Measurements from ENCODE around the gene ZNF569.
A peak's percentile ranks its signal among the peaks of the same experiment; 100 is the strongest.

ZNF569 gene

DNA sequence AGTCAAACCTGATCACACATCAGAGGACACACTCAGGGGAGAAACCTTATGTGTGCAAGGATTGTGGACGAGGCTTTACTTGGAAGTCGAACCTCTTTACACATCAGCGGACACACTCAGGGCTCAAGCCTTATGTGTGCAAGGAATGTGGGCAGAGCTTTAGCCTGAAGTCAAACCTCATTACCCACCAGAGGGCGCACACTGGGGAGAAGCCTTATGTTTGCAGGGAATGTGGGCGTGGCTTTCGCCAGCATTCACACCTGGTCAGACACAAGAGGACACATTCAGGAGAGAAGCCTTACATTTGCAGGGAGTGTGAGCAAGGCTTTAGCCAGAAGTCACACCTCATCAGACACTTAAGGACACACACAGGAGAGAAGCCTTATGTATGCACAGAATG lies 104.5 kb downstream of the ZNF569 start:
- TF ChIP-seq, protein P1, sequence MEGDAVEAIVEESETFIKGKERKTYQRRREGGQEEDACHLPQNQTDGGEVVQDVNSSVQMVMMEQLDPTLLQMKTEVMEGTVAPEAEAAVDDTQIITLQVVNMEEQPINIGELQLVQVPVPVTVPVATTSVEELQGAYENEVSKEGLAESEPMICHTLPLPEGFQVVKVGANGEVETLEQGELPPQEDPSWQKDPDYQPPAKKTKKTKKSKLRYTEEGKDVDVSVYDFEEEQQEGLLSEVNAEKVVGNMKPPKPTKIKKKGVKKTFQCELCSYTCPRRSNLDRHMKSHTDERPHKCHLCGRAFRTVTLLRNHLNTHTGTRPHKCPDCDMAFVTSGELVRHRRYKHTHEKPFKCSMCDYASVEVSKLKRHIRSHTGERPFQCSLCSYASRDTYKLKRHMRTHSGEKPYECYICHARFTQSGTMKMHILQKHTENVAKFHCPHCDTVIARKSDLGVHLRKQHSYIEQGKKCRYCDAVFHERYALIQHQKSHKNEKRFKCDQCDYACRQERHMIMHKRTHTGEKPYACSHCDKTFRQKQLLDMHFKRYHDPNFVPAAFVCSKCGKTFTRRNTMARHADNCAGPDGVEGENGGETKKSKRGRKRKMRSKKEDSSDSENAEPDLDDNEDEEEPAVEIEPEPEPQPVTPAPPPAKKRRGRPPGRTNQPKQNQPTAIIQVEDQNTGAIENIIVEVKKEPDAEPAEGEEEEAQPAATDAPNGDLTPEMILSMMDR (IDR thresholded peaks at IDR 0.05), result peak; percentile 28; the same call in 1 of the 2 replicates

DNA sequence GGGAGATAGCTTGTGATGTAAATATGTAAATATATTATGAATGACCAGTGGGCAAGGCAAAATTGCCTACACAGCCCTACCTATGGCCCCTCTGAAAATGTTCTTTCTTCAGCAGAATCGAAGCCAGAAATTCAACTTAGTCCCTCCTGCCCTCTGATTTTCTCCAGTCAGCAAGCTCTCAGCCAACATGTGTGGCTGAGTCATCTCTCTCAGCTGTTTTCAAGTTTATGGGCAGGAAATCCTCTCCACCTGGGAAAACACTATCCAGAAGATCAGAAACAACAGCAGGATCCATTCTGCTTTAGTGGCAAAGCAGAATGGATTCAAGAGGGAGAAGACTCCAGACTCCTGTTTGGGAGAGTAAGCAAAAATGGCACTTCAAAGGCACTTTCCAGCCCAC lies 105.2 kb downstream of the ZNF569 start:
- TF ChIP-seq, protein P1 (IDR thresholded peaks at IDR 0.05), result no peak
